Brain microvascular endothelial cell (primary cell): ENCODE data around the gene RESP18.

Experiments
- DNase-seq: peaks from one replicate; pipeline ENCODE4 v3.0.0-alpha.2; 2020
- H3K27ac ChIP-seq: fragments of 250-450 bp; sonication (Bioruptor Pico); 2 replicates; pipeline ENCODE4 v1.5.1; 2020; ENCODE audit warnings: mild to moderate bottlenecking, moderate library complexity
- H3K27me3 ChIP-seq: fragments of 250-450 bp; sonication (Bioruptor Pico); replicated peaks from 2 replicates; pipeline ENCODE4 v1.5.1; 2020; ENCODE audit warnings: mild to moderate bottlenecking
- H3K36me3 ChIP-seq: fragments of 250-450 bp; sonication (Bioruptor Pico); replicated peaks from 2 replicates; pipeline ENCODE4 v1.5.1; 2020; ENCODE audit warnings: mild to moderate bottlenecking
- H3K4me3 ChIP-seq: 2 replicates; pipeline ENCODE4 v1.5.1; 2011; ENCODE audit warnings: low read depth, mild to moderate bottlenecking, control low read depth, low read length, moderate library complexity
- CTCF ChIP-seq: IDR thresholded peaks from 2 replicates; pipeline ENCODE4 v1.5.1; 2011; ENCODE audit warnings: low read depth, mild to moderate bottlenecking, moderate library complexity, low read length, control low read depth, inconsistent platforms; ENCODE audit errors: missing control alignments
- in situ Hi-C: cut with HindIII; loops from 2 replicates; pipeline ENCODE4 v1.10.0; 2017; ENCODE audit warnings: low sequenced_read_pairs, low pct_ligation_motif_present

RESP18 gene

GRCh38 chr2:219297766-219298456 is 34.6 kb downstream of the RESP18 start:
- Histone ChIP-seq H3K36me3 (no peaks in the 10 kb centered on the region), H3K27me3 (peaks cover 28% of the 10 kb centered on the region), H3K27ac (no peak overlapping the region), H3K4me3 (no peak overlapping the region)
- in situ Hi-C loops, result no loop called here
- peak; percentile 53 for TF ChIP-seq CTCF
- DNase-seq, result no peak

DNA sequence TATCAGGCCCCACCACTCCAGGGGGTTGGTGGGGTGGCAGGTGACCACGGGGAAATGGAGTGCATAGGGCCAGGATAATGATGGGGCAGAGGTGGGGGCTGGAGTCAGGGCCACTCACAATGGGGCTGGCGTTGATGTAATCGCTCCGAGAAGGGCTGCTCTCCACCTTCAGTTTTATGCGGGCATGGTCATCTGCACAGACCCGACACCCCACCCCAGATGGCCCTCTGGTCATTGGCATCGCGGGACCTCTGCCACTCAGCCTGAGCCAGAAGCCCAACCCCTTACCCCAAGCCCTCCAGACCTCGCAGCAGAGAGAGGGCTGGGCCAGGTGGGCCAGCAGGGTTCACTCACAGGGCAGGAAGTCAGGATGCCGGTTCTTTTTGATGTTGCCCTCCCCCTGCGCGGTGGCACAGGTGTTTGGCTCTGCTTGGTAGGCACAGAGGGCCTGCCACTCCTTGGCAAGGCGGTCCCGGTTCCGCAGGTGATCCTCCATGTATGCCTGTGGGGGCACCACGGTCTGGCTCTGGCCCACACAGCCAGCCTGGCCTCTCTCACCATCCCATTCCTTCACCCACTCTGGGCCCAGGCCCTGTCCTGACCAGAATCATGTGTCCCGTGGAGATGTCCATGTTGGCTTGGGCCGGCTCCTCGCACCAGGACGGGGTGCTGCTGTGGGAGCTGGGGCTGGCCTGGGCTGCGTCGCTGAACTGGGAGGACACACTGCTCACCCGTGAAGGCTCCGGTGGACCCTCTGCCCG is 35.7 kb downstream of the RESP18 start:
- H3K4me3 ChIP-seq, result no peak overlapping the region
- in situ Hi-C loops, result no loop called here
- no peak for TF ChIP-seq CTCF
- H3K27me3 ChIP-seq, result peaks cover 18% of the 10 kb centered on the region
- H3K27ac ChIP-seq, result no peak overlapping the region
- H3K36me3 ChIP-seq, result no peaks in the 10 kb centered on the region
- DNase-seq, result no peak

GRCh38 chr2:219296142-219296541 is 36.4 kb downstream of the RESP18 start:
- H3K27me3 ChIP-seq, result peaks cover 11% of the 10 kb centered on the region
- no peak for DNase-seq
- no peak overlapping the region for H3K4me3 ChIP-seq
- TF ChIP-seq CTCF, result no peak
- no peaks in the 10 kb centered on the region for H3K36me3 ChIP-seq
- H3K27ac ChIP-seq, result no peak overlapping the region
- in situ Hi-C loops, result no loop called here

- Histone ChIP-seq H3K4me3 (peak overlapping the region; percentile 57), H3K27ac (no peak overlapping the region)
These were observed 37.9 kb downstream of the RESP18 start for GRCh38 chr2:219294356-219295351.

DNA sequence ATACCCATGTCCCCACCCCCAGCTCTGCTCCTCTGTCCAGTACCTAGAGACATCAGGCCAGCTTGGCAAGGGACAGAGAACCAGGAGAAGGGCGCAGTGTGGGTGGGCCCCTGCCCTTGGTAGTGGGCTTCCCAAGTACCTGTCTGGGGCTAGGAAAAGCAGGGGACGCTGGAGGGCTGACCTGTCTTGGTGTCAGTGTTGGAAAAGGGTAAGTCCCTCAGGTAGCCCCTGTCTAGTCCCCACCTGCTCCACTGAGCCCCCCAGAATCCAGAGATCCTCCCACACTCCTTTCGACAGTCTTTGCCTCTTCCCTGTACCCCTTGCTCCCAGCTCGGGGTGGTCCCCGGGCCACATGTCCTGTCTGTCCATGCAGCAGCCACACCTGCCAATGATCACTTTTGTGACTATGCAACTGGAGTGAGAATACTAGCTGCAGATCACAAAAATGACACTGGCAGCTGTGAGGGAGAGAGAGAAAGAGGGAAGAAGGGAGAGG is 38.8 kb downstream of the RESP18 start:
- Histone ChIP-seq H3K27me3 (no peaks in the 10 kb centered on the region), H3K4me3 (no peak overlapping the region), H3K36me3 (no peaks in the 10 kb centered on the region), H3K27ac (no peak overlapping the region)
- in situ Hi-C loops, result no loop called here
- TF ChIP-seq CTCF, result no peak
- no peak for DNase-seq

More at GRCh38 chr2:219294356-219295351, 37.9 kb downstream of the RESP18 start:
- H3K27me3 ChIP-seq, result no peaks in the 10 kb centered on the region
- in situ Hi-C loops, result no loop called here
- peak; percentile 82 for TF ChIP-seq CTCF
- no peaks in the 10 kb centered on the region for H3K36me3 ChIP-seq
- DNase-seq, result peak; percentile 60
